ENCODE results near the gene TSPYL1. TPM values are rescaled to one million over a fixed set of nuclear protein-coding genes. Genes with fewer than 3 reads are reported as not detected.
"Not testable (repeated sequence)": the region's sequence is repeated elsewhere in the genome, so short reads cannot be mapped to it uniquely, and the experiment has no call there.

Gene TSPYL1
- 78.2 TPM for total RNA-seq
- long read RNA-seq, transcript TSPYL1-201 (1 exons, 3,326 nt), result major isoform, 90 of 91 reads
- long read RNA-seq, partial matches to known transcripts, result 0 of 91 reads
- long read RNA-seq, other reads (novel, unspliced or antisense), result 1 of 91 reads

- DNase-seq (ENCODE audit: low spot score), result peak; percentile 98
Observed at GRCh38 chr6:116279232-116280160, at the start of gene TSPYL1. Gene TSPYL1, minus strand, starts transcription at chr6:116279930. Its CDS starts 100 bp downstream, at chr6:116279830.

- no peak for DNase-seq (ENCODE audit: low spot score)
Observed at GRCh38 chr6:116329156-116329555, 49.4 kb upstream of the TSPYL1 start.

- no peak for DNase-seq (ENCODE audit: low spot score)
Observed at GRCh38 chr6:116328528-116328903, 48.8 kb upstream of the TSPYL1 start.

- no peak for DNase-seq (ENCODE audit: low spot score)
Observed at GRCh38 chr6:116327803-116328527, 48.2 kb upstream of the TSPYL1 start.

- DNase-seq (ENCODE audit: low spot score), result no peak
Observed at GRCh38 chr6:116326996-116327395, 47.3 kb upstream of the TSPYL1 start.

GRCh38 chr6:116326181-116326671, 46.5 kb upstream of the TSPYL1 start:
- DNase-seq (ENCODE audit: low spot score), result no peak

DNA sequence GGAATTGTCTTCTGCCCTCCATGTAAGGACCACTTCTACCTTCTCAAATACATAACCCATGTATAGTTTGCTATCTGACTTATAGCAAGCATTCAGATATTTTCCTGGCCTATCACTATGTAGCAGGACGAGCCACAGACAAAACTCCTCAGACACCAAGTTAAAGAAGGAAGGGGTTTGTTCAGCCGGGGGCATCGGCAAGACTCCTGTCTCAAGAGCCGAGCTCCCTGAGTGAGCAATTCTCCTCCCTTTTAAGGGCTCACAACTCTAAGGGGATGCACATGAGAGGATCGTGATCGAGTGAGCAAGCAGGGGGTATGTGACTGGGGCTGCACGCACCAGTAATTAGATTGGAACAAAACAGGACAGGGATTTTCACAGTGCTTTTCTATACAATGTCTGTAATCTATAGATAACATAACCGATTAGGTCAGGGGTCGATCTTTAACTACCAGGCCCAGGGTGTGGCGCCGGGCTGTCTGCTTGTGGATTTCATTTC, 46.0 kb upstream of the TSPYL1 start:
- DNase-seq (ENCODE audit: low spot score), result not testable (repeated sequence)

GRCh38 chr6:116323863-116324262, 44.1 kb upstream of the TSPYL1 start:
- DNase-seq (ENCODE audit: low spot score), result no peak

GRCh38 chr6:116321933-116322332, 42.2 kb upstream of the TSPYL1 start:
- not testable (repeated sequence) for DNase-seq (ENCODE audit: low spot score)

GRCh38 chr6:116316772-116317467, 37.2 kb upstream of the TSPYL1 start:
- DNase-seq (ENCODE audit: low spot score), result no peak

DNA sequence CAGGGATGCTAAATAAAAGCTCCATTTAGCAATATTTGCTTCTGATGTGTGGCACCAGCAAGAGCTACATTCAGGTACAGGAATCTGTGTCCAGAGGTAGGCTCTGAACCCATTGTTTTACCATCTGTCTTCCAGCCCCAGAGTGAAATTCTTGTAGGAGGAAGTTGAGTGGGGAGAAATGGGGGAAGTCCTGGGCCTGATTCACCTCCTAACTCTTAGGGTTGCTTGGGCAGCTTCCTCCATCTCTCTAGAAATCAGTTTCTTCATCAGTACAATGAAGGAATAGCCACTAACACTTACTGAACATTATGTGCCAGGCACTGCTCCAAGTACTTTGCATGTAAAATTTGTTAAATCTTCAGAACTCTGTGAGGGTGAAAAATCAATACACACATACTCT, 35.1 kb upstream of the TSPYL1 start:
- no peak for DNase-seq (ENCODE audit: low spot score)

GRCh38 chr6:116314218-116314617, 34.5 kb upstream of the TSPYL1 start:
- DNase-seq (ENCODE audit: low spot score), result no peak

GRCh38 chr6:116313101-116313776, 33.5 kb upstream of the TSPYL1 start:
- no peak for DNase-seq (ENCODE audit: low spot score)

DNA sequence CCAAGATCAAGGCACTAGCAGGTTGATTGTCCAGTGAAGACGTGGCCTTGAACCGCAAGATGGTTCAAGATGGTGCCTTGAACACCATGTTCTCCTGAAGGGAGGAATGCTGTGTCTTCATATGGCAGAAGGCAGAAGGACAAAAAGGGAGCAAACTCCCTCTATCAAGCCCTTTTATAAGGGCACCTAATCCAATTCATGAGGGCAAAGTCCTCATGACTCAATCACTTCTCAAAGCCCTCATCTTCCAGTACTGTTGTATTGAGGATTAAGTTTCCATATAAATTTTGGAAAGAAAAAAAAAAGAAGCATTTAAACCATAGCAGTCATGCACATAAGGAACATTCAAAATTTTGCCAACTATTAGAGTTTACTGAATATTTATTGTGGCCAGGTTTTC, 29.9 kb upstream of the TSPYL1 start:
- DNase-seq (ENCODE audit: low spot score), result no peak

DNA sequence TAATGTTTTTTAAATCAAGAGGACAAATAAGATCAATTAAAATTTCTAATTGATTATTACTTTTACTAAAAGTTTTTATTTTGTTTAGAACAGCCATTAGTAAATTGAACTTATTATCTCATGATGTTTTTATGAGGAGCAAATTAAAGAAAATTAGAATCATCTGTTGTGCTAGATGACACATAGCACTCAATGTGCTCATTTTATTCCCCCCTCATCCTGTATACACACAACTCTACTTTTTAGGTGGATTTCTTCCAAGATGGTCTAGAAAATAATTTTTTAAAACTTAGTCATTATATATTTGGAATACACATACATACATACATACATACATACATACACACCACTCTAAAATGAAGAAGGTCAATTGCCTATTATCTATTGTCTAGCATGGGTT, 29.3 kb upstream of the TSPYL1 start:
- DNase-seq (ENCODE audit: low spot score), result no peak

DNA sequence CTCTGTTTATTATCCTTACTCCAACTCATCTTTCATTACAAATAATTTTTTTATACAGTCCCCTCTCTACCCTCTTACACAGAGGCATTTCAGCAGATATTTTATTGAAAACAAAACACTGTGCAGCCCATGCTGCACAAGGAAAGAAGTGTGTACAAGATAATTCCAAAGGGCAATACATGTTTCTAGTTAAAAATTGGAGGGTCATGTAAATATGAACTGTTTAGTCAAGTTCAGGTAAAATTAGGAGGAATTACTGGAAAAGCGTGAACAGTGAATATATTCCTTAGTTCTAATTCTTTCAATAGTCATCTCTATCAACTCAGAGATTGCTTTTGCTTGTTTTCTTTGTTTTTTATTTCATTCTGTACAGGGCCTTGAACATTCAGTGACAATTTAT, 27.9 kb upstream of the TSPYL1 start:
- DNase-seq (ENCODE audit: low spot score), result no peak

- DNase-seq (ENCODE audit: low spot score), result no peak
Observed at GRCh38 chr6:116307001-116307400, 27.3 kb upstream of the TSPYL1 start.

GRCh38 chr6:116304538-116305097, 24.9 kb upstream of the TSPYL1 start:
- no peak for DNase-seq (ENCODE audit: low spot score)

DNA sequence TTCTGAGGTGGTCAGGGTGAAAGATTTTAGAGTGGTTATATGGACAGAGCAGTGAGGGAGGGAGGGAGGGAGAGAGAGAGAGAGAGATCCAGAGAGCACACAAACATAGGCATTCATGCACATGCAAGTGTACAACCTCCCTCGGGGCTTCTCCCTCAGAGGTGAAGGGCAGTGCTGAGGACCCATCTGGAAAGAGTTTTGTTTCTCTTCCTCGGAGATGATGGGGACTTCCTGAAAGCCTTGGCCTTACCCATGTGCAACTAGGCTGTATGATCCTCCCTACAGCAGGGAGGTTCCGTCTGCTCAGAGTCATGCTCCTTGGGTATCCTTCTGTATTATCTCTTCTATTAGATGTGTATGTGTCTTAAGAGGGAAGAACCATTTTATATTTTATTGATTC, 21.4 kb upstream of the TSPYL1 start:
- DNase-seq (ENCODE audit: low spot score), result no peak

DNA sequence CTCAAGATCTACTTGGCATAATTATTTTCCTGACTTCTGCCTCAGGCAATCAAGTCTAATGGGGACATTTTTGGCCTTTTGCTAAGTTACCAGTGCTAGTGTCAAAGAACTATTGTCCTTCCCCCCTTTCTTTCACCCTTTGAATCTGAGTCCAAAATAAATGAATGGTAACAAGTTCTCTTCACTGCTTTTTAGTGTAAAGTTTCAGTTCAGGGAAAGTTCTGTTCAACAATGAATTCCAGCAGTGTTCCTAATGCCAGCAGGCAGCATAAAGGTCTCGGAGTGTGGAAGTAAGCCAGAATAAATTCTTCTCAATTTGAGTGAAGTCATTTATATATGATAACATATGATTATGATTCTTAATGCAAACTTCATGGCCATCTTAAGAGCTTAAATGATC, 20.8 kb upstream of the TSPYL1 start:
- no peak for DNase-seq (ENCODE audit: low spot score)

Measured in mesenteric fat pad (tissue), 1 donor.